Measurements from ENCODE around the gene ERCC1.

The ERCC1 gene

DNA sequence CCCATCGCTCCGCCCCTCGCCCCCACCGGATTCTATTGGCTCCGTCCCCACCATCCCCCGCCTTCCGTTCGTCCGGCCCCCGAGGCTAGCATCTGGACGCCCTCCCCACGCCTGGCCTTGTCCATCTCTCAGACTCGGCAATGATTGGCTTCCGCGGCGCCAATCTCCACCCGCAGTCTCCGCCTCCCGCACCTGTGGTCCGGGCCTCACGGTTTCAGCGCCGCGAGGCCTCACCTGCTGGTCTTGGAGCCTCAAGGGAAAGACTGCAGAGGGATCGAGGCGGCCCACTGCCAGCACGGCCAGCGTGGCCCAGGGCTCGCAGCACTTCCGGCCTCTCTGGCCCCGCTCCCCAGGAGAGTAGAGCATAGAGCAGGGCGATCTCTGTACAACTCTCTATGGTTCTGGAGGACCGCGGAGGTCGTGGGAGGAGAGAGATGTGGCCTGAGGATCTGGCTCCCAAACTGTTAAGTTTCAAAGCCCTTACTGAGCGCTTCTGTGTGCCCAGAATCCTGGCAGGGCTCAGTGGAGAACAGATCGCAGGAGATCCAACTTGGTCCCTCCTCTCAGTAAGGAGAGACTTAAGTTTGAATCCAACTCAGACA, at the start of gene ERCC1:
TSS of gene ERCC1 (minus strand) at position 329 of the 602 bp plus-strand sequence. CDS start 543 bp downstream, outside the sequence.
- peak; percentile 96 for DNase-seq (ENCODE audit: low read depth)
- H3K9ac ChIP-seq (ENCODE audit: low read length): peak within 1 kb of the TSS; percentile 89

GRCh38 chr19:45473367-45473681, 49.6 kb upstream of the ERCC1 start:
- peak; percentile 71 for DNase-seq (ENCODE audit: low read depth)
- Histone ChIP-seq H3K9me3 (ENCODE audit: control insufficient read depth, low read length) (no peaks in the 10 kb centered on the region), H3K4me3 (ENCODE audit: low read length) (no peak overlapping the region), H3K9ac (ENCODE audit: low read length) (no peak overlapping the region), H3K4me1 (ENCODE audit: control insufficient read depth, insufficient read depth, low read length) (peaks cover 28% of the 10 kb centered on the region), H3K36me3 (ENCODE audit: control insufficient read depth, insufficient read depth, low read length, severe bottlenecking) (no peaks in the 10 kb centered on the region), H3K27me3 (replicated peaks; ENCODE audit: control insufficient read depth, insufficient read depth, low read length) (no peaks in the 10 kb centered on the region)

More for the DNA sequence above, at the start of gene ERCC1:
- H3K4me1 ChIP-seq (ENCODE audit: control insufficient read depth, insufficient read depth, low read length): peaks cover 34% of the 10 kb centered on the region
- H3K36me3 ChIP-seq (ENCODE audit: control insufficient read depth, insufficient read depth, low read length, severe bottlenecking): peaks cover 15% of the 10 kb centered on the region
- peak within 1 kb of the TSS; percentile 84 for H3K4me3 ChIP-seq (ENCODE audit: low read length)
- H3K9me3 ChIP-seq (ENCODE audit: control insufficient read depth, low read length): no peaks in the 10 kb centered on the region
- no peaks in the 10 kb centered on the region for H3K27me3 ChIP-seq (replicated peaks; ENCODE audit: control insufficient read depth, insufficient read depth, low read length)

GRCh38 chr19:45472563-45473366, 49.0 kb upstream of the ERCC1 start:
- Histone ChIP-seq H3K27me3 (replicated peaks; ENCODE audit: control insufficient read depth, insufficient read depth, low read length) (no peaks in the 10 kb centered on the region), H3K4me1 (ENCODE audit: control insufficient read depth, insufficient read depth, low read length) (peaks cover 26% of the 10 kb centered on the region), H3K4me3 (ENCODE audit: low read length) (no peak overlapping the region), H3K9ac (ENCODE audit: low read length) (no peak overlapping the region), H3K9me3 (ENCODE audit: control insufficient read depth, low read length) (no peaks in the 10 kb centered on the region), H3K36me3 (ENCODE audit: control insufficient read depth, insufficient read depth, low read length, severe bottlenecking) (no peaks in the 10 kb centered on the region)
- peak; percentile 65 for DNase-seq (ENCODE audit: low read depth)

DNA sequence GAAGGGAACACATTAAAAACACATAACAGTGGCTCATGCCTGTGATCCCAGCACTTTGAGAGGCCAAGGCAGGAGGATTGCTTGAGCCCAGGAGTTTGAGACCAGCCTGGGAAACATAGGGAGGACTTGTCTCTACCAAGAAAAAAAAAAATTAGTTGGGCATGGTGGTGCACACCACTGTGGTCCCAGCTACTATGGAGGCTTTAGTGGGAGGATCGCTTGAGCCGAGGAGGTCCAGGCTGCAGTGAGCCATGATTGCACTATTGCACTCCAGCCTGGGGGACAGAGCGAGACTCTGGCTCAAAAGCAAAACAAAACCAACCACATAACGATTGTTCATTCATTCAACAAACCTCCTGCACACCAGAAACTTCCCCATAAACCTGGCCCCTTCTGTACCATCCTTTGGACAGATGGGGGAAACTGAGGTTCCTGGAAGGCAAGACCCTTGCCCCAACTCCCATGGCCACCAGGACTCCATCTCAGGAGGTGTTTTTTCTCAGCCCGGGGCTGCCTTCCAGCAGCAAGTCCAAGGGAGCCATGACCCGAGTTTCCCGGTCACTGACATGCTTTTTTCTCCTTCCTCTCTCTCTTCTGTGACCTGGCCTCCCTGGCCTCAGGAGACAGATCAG, 48.3 kb upstream of the ERCC1 start:
- Histone ChIP-seq H3K27me3 (replicated peaks; ENCODE audit: control insufficient read depth, insufficient read depth, low read length) (no peaks in the 10 kb centered on the region), H3K4me3 (ENCODE audit: low read length) (no peak overlapping the region), H3K9me3 (ENCODE audit: control insufficient read depth, low read length) (no peaks in the 10 kb centered on the region), H3K9ac (ENCODE audit: low read length) (no peak overlapping the region), H3K36me3 (ENCODE audit: control insufficient read depth, insufficient read depth, low read length, severe bottlenecking) (no peaks in the 10 kb centered on the region), H3K4me1 (ENCODE audit: control insufficient read depth, insufficient read depth, low read length) (peaks cover 28% of the 10 kb centered on the region)
- DNase-seq (ENCODE audit: low read depth): no peak

DNA sequence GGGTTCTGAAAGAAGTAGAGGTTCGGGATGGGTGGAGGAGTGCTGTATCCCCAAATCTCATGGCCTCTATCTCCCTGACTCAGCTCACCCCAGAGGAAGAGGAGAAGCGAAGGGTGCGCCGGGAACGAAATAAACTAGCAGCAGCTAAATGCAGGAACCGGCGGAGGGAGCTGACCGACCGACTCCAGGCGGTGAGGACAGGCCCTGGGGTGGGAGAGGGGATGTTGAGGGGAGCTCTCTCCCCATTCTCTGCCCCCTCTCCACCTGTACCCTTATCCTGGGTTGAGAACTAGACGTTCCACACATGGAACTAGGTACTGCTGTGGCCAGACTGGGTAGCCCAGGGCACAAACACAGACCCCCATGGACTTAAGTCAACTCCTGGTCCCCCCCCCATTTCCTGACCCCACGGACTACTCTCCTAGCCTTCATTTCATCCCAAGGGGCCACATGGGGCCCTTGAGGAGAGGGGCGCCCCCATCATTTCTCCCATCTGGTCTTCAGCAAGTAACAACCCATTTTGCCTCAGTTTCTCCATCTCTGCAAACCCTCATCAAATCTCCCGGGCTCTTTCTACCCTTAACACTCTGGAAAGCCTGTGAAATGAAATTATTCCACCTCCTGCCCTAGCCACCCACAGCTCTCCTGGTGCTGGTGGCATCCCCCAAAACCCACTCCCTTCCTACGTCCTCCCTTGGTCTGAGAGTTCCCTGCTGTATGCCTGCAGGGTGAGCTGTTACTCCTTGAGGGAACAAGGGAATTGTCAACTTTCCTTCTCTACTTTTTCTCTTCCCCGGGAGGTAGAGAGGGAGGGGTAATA, 47.6 kb upstream of the ERCC1 start:
- no peak overlapping the region for H3K9ac ChIP-seq (ENCODE audit: low read length)
- H3K9me3 ChIP-seq (ENCODE audit: control insufficient read depth, low read length): no peaks in the 10 kb centered on the region
- DNase-seq (ENCODE audit: low read depth): peak; percentile 55
- no peaks in the 10 kb centered on the region for H3K36me3 ChIP-seq (ENCODE audit: control insufficient read depth, insufficient read depth, low read length, severe bottlenecking)
- no peak overlapping the region for H3K4me3 ChIP-seq (ENCODE audit: low read length)
- no peaks in the 10 kb centered on the region for H3K27me3 ChIP-seq (replicated peaks; ENCODE audit: control insufficient read depth, insufficient read depth, low read length)
- H3K4me1 ChIP-seq (ENCODE audit: control insufficient read depth, insufficient read depth, low read length): peaks cover 29% of the 10 kb centered on the region

DNA sequence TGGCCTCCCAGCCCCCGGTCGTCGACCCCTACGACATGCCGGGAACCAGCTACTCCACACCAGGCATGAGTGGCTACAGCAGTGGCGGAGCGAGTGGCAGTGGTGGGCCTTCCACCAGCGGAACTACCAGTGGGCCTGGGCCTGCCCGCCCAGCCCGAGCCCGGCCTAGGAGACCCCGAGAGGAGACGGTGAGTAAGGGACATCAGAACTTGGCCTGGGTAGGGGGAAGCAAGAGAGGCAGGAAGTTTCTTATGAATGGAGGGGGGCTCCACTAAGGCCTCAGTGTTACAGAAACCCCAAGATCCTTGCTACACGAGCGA, 47.0 kb upstream of the ERCC1 start:
- H3K9ac ChIP-seq (ENCODE audit: low read length): peak overlapping the region; percentile 82
- no peak for DNase-seq (ENCODE audit: low read depth)
- peaks cover 23% of the 10 kb centered on the region for H3K4me1 ChIP-seq (ENCODE audit: control insufficient read depth, insufficient read depth, low read length)
- H3K27me3 ChIP-seq (replicated peaks; ENCODE audit: control insufficient read depth, insufficient read depth, low read length): no peaks in the 10 kb centered on the region
- peak overlapping the region; percentile 93 for H3K4me3 ChIP-seq (ENCODE audit: low read length)
- H3K36me3 ChIP-seq (ENCODE audit: control insufficient read depth, insufficient read depth, low read length, severe bottlenecking): no peaks in the 10 kb centered on the region
- no peaks in the 10 kb centered on the region for H3K9me3 ChIP-seq (ENCODE audit: control insufficient read depth, low read length)

DNA sequence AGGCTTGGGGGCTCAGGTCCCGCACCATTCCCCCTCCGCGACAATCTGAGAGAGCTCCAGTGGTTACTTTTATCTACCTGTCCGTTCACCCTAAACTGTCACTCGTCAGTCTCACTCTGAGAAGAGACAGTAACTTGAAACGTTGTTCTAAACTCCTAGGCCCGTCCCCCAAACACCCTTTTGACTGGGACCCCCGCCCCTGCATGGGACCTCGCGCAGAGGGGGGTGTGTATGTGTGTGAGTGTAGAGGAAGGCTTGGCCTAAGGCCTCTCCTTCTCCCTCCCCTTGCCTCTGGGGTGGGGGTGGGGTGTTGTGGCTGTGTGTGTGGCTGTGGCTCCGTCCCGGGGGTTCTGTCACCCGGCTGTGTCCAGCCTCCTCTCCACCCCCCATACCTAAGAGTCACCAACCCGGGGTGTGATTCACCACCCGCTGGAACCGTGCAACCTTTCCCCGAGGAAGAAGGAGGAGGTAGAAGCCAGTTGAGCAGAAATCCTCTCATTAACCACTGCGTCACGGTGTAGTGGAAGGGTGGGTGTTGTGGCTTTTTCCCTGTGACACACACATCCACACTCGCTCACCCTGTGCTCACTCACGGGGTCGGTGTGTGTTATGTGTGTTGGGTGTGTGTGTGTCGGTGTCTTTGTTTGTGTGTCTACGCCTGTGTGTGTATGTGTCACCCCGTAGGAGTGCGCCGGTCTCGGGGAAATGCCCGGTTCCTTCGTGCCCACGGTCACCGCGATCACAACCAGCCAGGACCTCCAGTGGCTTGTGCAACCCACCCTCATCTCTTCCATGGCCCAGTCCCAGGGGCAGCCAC, 46.4 kb upstream of the ERCC1 start:
- no peaks in the 10 kb centered on the region for H3K36me3 ChIP-seq (ENCODE audit: control insufficient read depth, insufficient read depth, low read length, severe bottlenecking)
- H3K4me3 ChIP-seq (ENCODE audit: low read length): peak overlapping the region; percentile 93
- H3K9me3 ChIP-seq (ENCODE audit: control insufficient read depth, low read length): no peaks in the 10 kb centered on the region
- H3K4me1 ChIP-seq (ENCODE audit: control insufficient read depth, insufficient read depth, low read length): peaks cover 23% of the 10 kb centered on the region
- no peaks in the 10 kb centered on the region for H3K27me3 ChIP-seq (replicated peaks; ENCODE audit: control insufficient read depth, insufficient read depth, low read length)
- peak; percentile 79 for DNase-seq (ENCODE audit: low read depth)
- peak overlapping the region; percentile 82 for H3K9ac ChIP-seq (ENCODE audit: low read length)

DNA sequence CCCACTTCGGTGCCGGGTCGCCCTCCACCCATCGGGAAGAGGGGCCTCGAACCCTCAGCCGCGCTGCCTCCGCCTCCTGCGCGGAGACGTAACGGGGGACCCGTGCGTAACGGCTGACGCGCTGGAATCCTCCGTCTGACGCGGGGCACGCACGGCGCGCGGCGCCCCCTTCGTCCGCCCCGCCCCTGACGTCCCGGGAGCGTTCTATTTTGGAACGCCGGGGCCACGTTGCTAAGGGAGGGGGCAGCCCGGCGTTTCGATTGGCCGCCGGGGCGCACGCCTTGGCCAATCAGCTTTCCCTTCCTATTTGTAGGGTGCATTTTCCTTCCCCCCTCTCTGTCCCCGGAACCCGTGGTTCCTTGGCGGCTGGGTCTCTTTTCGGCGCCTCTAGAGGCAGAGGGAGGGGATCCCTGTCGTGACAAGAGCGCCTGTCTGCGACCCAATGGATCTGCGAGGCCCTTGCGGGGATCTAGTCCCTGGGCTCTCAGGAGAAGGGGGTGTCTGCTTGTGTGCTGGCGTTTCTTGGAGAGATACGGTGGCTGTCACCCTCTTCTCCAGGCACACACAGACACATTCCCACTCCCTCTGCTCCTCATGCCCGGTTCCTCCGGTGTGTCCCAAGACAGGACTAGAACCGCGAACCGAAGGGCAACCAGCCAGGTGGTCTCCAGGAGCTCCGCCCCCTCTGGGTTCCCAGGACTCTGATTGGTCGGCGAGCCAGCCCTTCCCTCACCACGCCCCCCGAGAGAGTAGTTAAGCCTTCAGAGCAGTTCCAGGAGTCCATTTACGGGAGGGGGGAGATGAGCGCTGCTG, 45.6 kb upstream of the ERCC1 start:
- peak overlapping the region; percentile 82 for H3K9ac ChIP-seq (ENCODE audit: low read length)
- no peaks in the 10 kb centered on the region for H3K36me3 ChIP-seq (ENCODE audit: control insufficient read depth, insufficient read depth, low read length, severe bottlenecking)
- DNase-seq (ENCODE audit: low read depth): peak; percentile 89
- peak overlapping the region; percentile 93 for H3K4me3 ChIP-seq (ENCODE audit: low read length)
- no peaks in the 10 kb centered on the region for H3K27me3 ChIP-seq (replicated peaks; ENCODE audit: control insufficient read depth, insufficient read depth, low read length)
- H3K4me1 ChIP-seq (ENCODE audit: control insufficient read depth, insufficient read depth, low read length): peaks cover 23% of the 10 kb centered on the region
- no peaks in the 10 kb centered on the region for H3K9me3 ChIP-seq (ENCODE audit: control insufficient read depth, low read length)

GRCh38 chr19:45468803-45469131, 45.0 kb upstream of the ERCC1 start:
- H3K4me1 ChIP-seq (ENCODE audit: control insufficient read depth, insufficient read depth, low read length): peaks cover 23% of the 10 kb centered on the region

GRCh38 chr19:45468159-45468651, 44.5 kb upstream of the ERCC1 start:
- Histone ChIP-seq H3K36me3 (ENCODE audit: control insufficient read depth, insufficient read depth, low read length, severe bottlenecking) (no peaks in the 10 kb centered on the region), H3K27me3 (replicated peaks; ENCODE audit: control insufficient read depth, insufficient read depth, low read length) (no peaks in the 10 kb centered on the region), H3K4me3 (ENCODE audit: low read length) (peak overlapping the region; percentile 93), H3K9ac (ENCODE audit: low read length) (peak overlapping the region; percentile 82), H3K9me3 (ENCODE audit: control insufficient read depth, low read length) (no peaks in the 10 kb centered on the region), H3K4me1 (ENCODE audit: control insufficient read depth, insufficient read depth, low read length) (peaks cover 23% of the 10 kb centered on the region)
- no peak for DNase-seq (ENCODE audit: low read depth)

More at GRCh38 chr19:45468803-45469131, 45.0 kb upstream of the ERCC1 start:
- peak; percentile 67 for DNase-seq (ENCODE audit: low read depth)
- Histone ChIP-seq H3K4me3 (ENCODE audit: low read length) (peak overlapping the region; percentile 93), H3K9me3 (ENCODE audit: control insufficient read depth, low read length) (no peaks in the 10 kb centered on the region), H3K27me3 (replicated peaks; ENCODE audit: control insufficient read depth, insufficient read depth, low read length) (no peaks in the 10 kb centered on the region), H3K36me3 (ENCODE audit: control insufficient read depth, insufficient read depth, low read length, severe bottlenecking) (no peaks in the 10 kb centered on the region), H3K9ac (ENCODE audit: low read length) (peak overlapping the region; percentile 82)
